T-helper 1 cell (primary cell): ENCODE data around the gene SEL1L.
"Not testable (repeated sequence)": the region's sequence is repeated elsewhere in the genome, so short reads cannot be mapped to it uniquely, and the experiment has no call there.

ENCODE experiments used
- DNase-seq, 5 donors: peaks; one replicate each; pipeline ENCODE4 v3.0.0-alpha.2; 2012 to 2020

The SEL1L gene

GRCh38 chr14:81523616-81524015, 10.0 kb downstream of the SEL1L start:
- DNase-seq = peak in 1 of 5 donors; percentile 56

- no peak for DNase-seq
Measured at GRCh38 chr14:81523016-81523415, 10.6 kb downstream of the SEL1L start.

- DNase-seq = peak in 1 of 5 donors; percentile 9
Measured at GRCh38 chr14:81521356-81521755, 12.3 kb downstream of the SEL1L start.

- peak in 1 of 5 donors; percentile 76 for DNase-seq
Measured at GRCh38 chr14:81519200-81520011, 14.2 kb downstream of the SEL1L start.

- no peak for DNase-seq
Measured at GRCh38 chr14:81517798-81518398, 15.8 kb downstream of the SEL1L start.

- DNase-seq = no peak
Measured at GRCh38 chr14:81516986-81517797, 16.5 kb downstream of the SEL1L start.

GRCh38 chr14:81515927-81516326, 17.7 kb downstream of the SEL1L start:
- not testable (repeated sequence) for DNase-seq

- not testable (repeated sequence) for DNase-seq
Measured at GRCh38 chr14:81512826-81513225, 20.8 kb downstream of the SEL1L start.

GRCh38 chr14:81511111-81511904, 22.3 kb downstream of the SEL1L start:
- no peak for DNase-seq

- no peak for DNase-seq
Measured at GRCh38 chr14:81509838-81510452, 23.7 kb downstream of the SEL1L start.

GRCh38 chr14:81509321-81509720, 24.3 kb downstream of the SEL1L start:
- no peak for DNase-seq

GRCh38 chr14:81506487-81506886, 27.2 kb downstream of the SEL1L start:
- DNase-seq = no peak

GRCh38 chr14:81504864-81505263, 28.8 kb downstream of the SEL1L start:
- no peak for DNase-seq

- no peak for DNase-seq
Measured at GRCh38 chr14:81485781-81486180, 47.9 kb downstream of the SEL1L start.

GRCh38 chr14:81485372-81485771, 48.3 kb downstream of the SEL1L start:
- peak in 2 of 5 donors; percentile 7 to 45 for DNase-seq

- DNase-seq = no peak
Measured at GRCh38 chr14:81484120-81484519, 49.5 kb downstream of the SEL1L start.

GRCh38 chr14:81480741-81481140, 52.9 kb downstream of the SEL1L start:
- DNase-seq = no peak

- DNase-seq = no peak
Measured at GRCh38 chr14:81478446-81478845, 55.2 kb downstream of the SEL1L start.

- DNase-seq = no peak
Measured at GRCh38 chr14:81476816-81477215, 56.8 kb downstream of the SEL1L start.

- no peak for DNase-seq
Measured at GRCh38 chr14:81474685-81475324, 58.8 kb downstream of the SEL1L start.

GRCh38 chr14:81474148-81474492, 59.5 kb downstream of the SEL1L start:
- DNase-seq = peak in 1 of 5 donors; percentile 81
